Measurements from ENCODE around the gene RNF187.

The RNF187 gene

GRCh38 chr1:228487336-228488124 lies at the start of gene RNF187:
Gene RNF187 (plus strand): TSS chr1:228487382.
- no peak for DNase-seq (ENCODE audit: low spot score)

- DNase-seq (ENCODE audit: low spot score): no peak
Observed at GRCh38 chr1:228437424-228437962, 49.7 kb upstream of the RNF187 start.

GRCh38 chr1:228438266-228438665 lies 48.9 kb upstream of the RNF187 start:
- no peak for DNase-seq (ENCODE audit: low spot score)

GRCh38 chr1:228440761-228441500 lies 46.3 kb upstream of the RNF187 start:
- no peak for DNase-seq (ENCODE audit: low spot score)

- DNase-seq (ENCODE audit: low spot score): no peak
Observed at GRCh38 chr1:228443395-228443794, 43.8 kb upstream of the RNF187 start.

- no peak for DNase-seq (ENCODE audit: low spot score)
Observed at GRCh38 chr1:228445490-228445842, 41.7 kb upstream of the RNF187 start.

GRCh38 chr1:228445843-228446650 lies 41.1 kb upstream of the RNF187 start:
- no peak for DNase-seq (ENCODE audit: low spot score)

GRCh38 chr1:228446852-228447251 lies 40.3 kb upstream of the RNF187 start:
- no peak for DNase-seq (ENCODE audit: low spot score)

- DNase-seq (ENCODE audit: low spot score): no peak
Observed at GRCh38 chr1:228448372-228448771, 38.8 kb upstream of the RNF187 start.

GRCh38 chr1:228450200-228450599 lies 37.0 kb upstream of the RNF187 start:
- no peak for DNase-seq (ENCODE audit: low spot score)

GRCh38 chr1:228452194-228453021 lies 34.8 kb upstream of the RNF187 start:
- DNase-seq (ENCODE audit: low spot score): no peak

GRCh38 chr1:228453022-228453560 lies 34.1 kb upstream of the RNF187 start:
- no peak for DNase-seq (ENCODE audit: low spot score)

GRCh38 chr1:228453614-228454013 lies 33.6 kb upstream of the RNF187 start:
- DNase-seq (ENCODE audit: low spot score): no peak

GRCh38 chr1:228454238-228454637 lies 32.9 kb upstream of the RNF187 start:
- no peak for DNase-seq (ENCODE audit: low spot score)

GRCh38 chr1:228455715-228456114 lies 31.5 kb upstream of the RNF187 start:
- DNase-seq (ENCODE audit: low spot score): no peak

- no peak for DNase-seq (ENCODE audit: low spot score)
Observed at GRCh38 chr1:228456252-228457016, 30.7 kb upstream of the RNF187 start.

GRCh38 chr1:228457017-228457395 lies 30.2 kb upstream of the RNF187 start:
- DNase-seq (ENCODE audit: low spot score): no peak

- peak; percentile 90 for DNase-seq (ENCODE audit: low spot score)
Observed at GRCh38 chr1:228457396-228458176, 29.6 kb upstream of the RNF187 start.

All from left forelimb (tissue), 1 donor.